SK-N-SH (cell line): ENCODE measurements around the gene PBX1.

Source experiments
- NRF1 ChIP-seq: IDR thresholded peaks from 2 replicates; pipeline ENCODE4 v1.6.1; 2012; ENCODE audit warnings: low read depth, mild to moderate bottlenecking, low read length
- POLR2AphosphoS5 ChIP-seq: IDR thresholded peaks from 2 replicates; pipeline ENCODE4 v1.6.1; 2012; ENCODE audit warnings: low read depth, low read length
- RAD21 ChIP-seq: IDR thresholded peaks from 2 replicates; pipeline ENCODE4 v1.6.1; 2012; ENCODE audit warnings: mild to moderate bottlenecking, low read length
- REST ChIP-seq: IDR thresholded peaks from 2 replicates; pipeline ENCODE4 v1.6.1; 2012; ENCODE audit warnings: mild to moderate bottlenecking, low read depth, low read length, moderate library complexity
- TF ChIP-seq, protein P1 (sequence below): fragments of 200-600 bp; sonication (generic); IDR thresholded peaks from 2 replicates; pipeline ENCODE4 v1.6.1; 2017; ENCODE audit warnings: antibody characterized with exemption, mild to moderate bottlenecking, moderate library complexity

GRCh38 chr1:164716992-164717703 is 158.2 kb downstream of the PBX1 start:
- TF ChIP-seq, protein P1, sequence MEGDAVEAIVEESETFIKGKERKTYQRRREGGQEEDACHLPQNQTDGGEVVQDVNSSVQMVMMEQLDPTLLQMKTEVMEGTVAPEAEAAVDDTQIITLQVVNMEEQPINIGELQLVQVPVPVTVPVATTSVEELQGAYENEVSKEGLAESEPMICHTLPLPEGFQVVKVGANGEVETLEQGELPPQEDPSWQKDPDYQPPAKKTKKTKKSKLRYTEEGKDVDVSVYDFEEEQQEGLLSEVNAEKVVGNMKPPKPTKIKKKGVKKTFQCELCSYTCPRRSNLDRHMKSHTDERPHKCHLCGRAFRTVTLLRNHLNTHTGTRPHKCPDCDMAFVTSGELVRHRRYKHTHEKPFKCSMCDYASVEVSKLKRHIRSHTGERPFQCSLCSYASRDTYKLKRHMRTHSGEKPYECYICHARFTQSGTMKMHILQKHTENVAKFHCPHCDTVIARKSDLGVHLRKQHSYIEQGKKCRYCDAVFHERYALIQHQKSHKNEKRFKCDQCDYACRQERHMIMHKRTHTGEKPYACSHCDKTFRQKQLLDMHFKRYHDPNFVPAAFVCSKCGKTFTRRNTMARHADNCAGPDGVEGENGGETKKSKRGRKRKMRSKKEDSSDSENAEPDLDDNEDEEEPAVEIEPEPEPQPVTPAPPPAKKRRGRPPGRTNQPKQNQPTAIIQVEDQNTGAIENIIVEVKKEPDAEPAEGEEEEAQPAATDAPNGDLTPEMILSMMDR = no peak
- TF ChIP-seq RAD21 (no peak), POLR2AphosphoS5 (no peak), REST (no peak), NRF1 (no peak)
